ENCODE measurements around the gene MANBA.
"Not testable (repeated sequence)": the region's sequence is repeated elsewhere in the genome, so short reads cannot be mapped to it uniquely, and the experiment has no call there.

Gene MANBA

GRCh38 chr4:102718833-102719575 is 41.8 kb downstream of the MANBA start:
- not testable (repeated sequence) for H3K27ac Mint-ChIP-seq
- H3K36me3 Mint-ChIP-seq (ENCODE audit: low read depth), result peaks cover 22% of the 10 kb centered on the region

GRCh38 chr4:102717448-102718092 is 43.2 kb downstream of the MANBA start:
- Mint-ChIP-seq H3K36me3 (ENCODE audit: low read depth) (peaks cover 20% of the 10 kb centered on the region), H3K9me3 (peaks cover 3% of the 10 kb centered on the region), H3K27ac (no peak overlapping the region), H3K4me3 (no peak overlapping the region), H3K4me1 (ENCODE audit: low read depth) (peaks cover 3% of the 10 kb centered on the region), H3K27me3 (ENCODE audit: low read depth) (no peaks in the 10 kb centered on the region)

More at GRCh38 chr4:102718833-102719575, 41.8 kb downstream of the MANBA start:
- H3K9me3 Mint-ChIP-seq; H3K4me1 Mint-ChIP-seq (ENCODE audit: low read depth); H3K4me3 Mint-ChIP-seq; H3K27me3 Mint-ChIP-seq (ENCODE audit: low read depth): not testable (repeated sequence)

GRCh38 chr4:102715057-102715456 is 45.7 kb downstream of the MANBA start:
- peaks cover 3% of the 10 kb centered on the region for H3K4me1 Mint-ChIP-seq (ENCODE audit: low read depth)
- H3K36me3 Mint-ChIP-seq (ENCODE audit: low read depth), result peaks cover 20% of the 10 kb centered on the region
- peaks cover 3% of the 10 kb centered on the region for H3K9me3 Mint-ChIP-seq
- H3K4me3 Mint-ChIP-seq, result no peak overlapping the region
- H3K27ac Mint-ChIP-seq, result no peak overlapping the region
- H3K27me3 Mint-ChIP-seq (ENCODE audit: low read depth), result no peaks in the 10 kb centered on the region

GRCh38 chr4:102713774-102714173 is 47.0 kb downstream of the MANBA start:
- H3K27ac Mint-ChIP-seq; H3K9me3 Mint-ChIP-seq; H3K4me3 Mint-ChIP-seq; H3K27me3 Mint-ChIP-seq (ENCODE audit: low read depth); H3K4me1 Mint-ChIP-seq (ENCODE audit: low read depth): not testable (repeated sequence)
- H3K36me3 Mint-ChIP-seq (ENCODE audit: low read depth), result peaks cover 16% of the 10 kb centered on the region

GRCh38 chr4:102713096-102713495 is 47.7 kb downstream of the MANBA start:
- no peaks in the 10 kb centered on the region for H3K27me3 Mint-ChIP-seq (ENCODE audit: low read depth)
- no peak overlapping the region for H3K27ac Mint-ChIP-seq
- peaks cover 2% of the 10 kb centered on the region for H3K4me1 Mint-ChIP-seq (ENCODE audit: low read depth)
- peaks cover 11% of the 10 kb centered on the region for H3K36me3 Mint-ChIP-seq (ENCODE audit: low read depth)
- H3K9me3 Mint-ChIP-seq, result peaks cover 3% of the 10 kb centered on the region
- no peak overlapping the region for H3K4me3 Mint-ChIP-seq

- Mint-ChIP-seq H3K36me3 (ENCODE audit: low read depth) (peaks cover 21% of the 10 kb centered on the region), H3K4me3 (no peak overlapping the region), H3K9me3 (no peaks in the 10 kb centered on the region), H3K4me1 (ENCODE audit: low read depth) (peaks cover 2% of the 10 kb centered on the region), H3K27me3 (ENCODE audit: low read depth) (no peaks in the 10 kb centered on the region), H3K27ac (no peak overlapping the region)
Observed at GRCh38 chr4:102710986-102711385, 49.8 kb downstream of the MANBA start.

- H3K27me3 Mint-ChIP-seq (ENCODE audit: low read depth); H3K27ac Mint-ChIP-seq; H3K9me3 Mint-ChIP-seq; H3K4me3 Mint-ChIP-seq; H3K4me1 Mint-ChIP-seq (ENCODE audit: low read depth): not testable (repeated sequence)
- peaks cover 23% of the 10 kb centered on the region for H3K36me3 Mint-ChIP-seq (ENCODE audit: low read depth)
Observed at GRCh38 chr4:102709060-102709459, 51.7 kb downstream of the MANBA start.

GRCh38 chr4:102707150-102707549 is 53.6 kb downstream of the MANBA start:
- Mint-ChIP-seq H3K4me3 (no peak overlapping the region), H3K36me3 (ENCODE audit: low read depth) (peaks cover 26% of the 10 kb centered on the region), H3K27ac (no peak overlapping the region), H3K4me1 (ENCODE audit: low read depth) (peaks cover 2% of the 10 kb centered on the region), H3K9me3 (no peaks in the 10 kb centered on the region), H3K27me3 (ENCODE audit: low read depth) (no peaks in the 10 kb centered on the region)

GRCh38 chr4:102705391-102705935 is 55.3 kb downstream of the MANBA start:
- no peaks in the 10 kb centered on the region for H3K27me3 Mint-ChIP-seq (ENCODE audit: low read depth)
- H3K4me1 Mint-ChIP-seq (ENCODE audit: low read depth), result peaks cover 2% of the 10 kb centered on the region
- peaks cover 3% of the 10 kb centered on the region for H3K9me3 Mint-ChIP-seq
- H3K27ac Mint-ChIP-seq, result no peak overlapping the region
- H3K36me3 Mint-ChIP-seq (ENCODE audit: low read depth), result peaks cover 26% of the 10 kb centered on the region
- no peak overlapping the region for H3K4me3 Mint-ChIP-seq

- H3K36me3 Mint-ChIP-seq (ENCODE audit: low read depth), result peaks cover 2% of the 10 kb centered on the region
- no peak overlapping the region for H3K4me3 Mint-ChIP-seq
- H3K4me1 Mint-ChIP-seq (ENCODE audit: low read depth), result no peaks in the 10 kb centered on the region
- peaks cover 5% of the 10 kb centered on the region for H3K9me3 Mint-ChIP-seq
- H3K27me3 Mint-ChIP-seq (ENCODE audit: low read depth), result no peaks in the 10 kb centered on the region
- no peak overlapping the region for H3K27ac Mint-ChIP-seq
Observed at GRCh38 chr4:102696758-102697157, 64.0 kb downstream of the MANBA start.

GRCh38 chr4:102694791-102695190 is 66.0 kb downstream of the MANBA start:
- Mint-ChIP-seq H3K4me1 (ENCODE audit: low read depth) (no peaks in the 10 kb centered on the region), H3K27me3 (ENCODE audit: low read depth) (no peaks in the 10 kb centered on the region), H3K9me3 (no peaks in the 10 kb centered on the region), H3K4me3 (no peak overlapping the region), H3K36me3 (ENCODE audit: low read depth) (peaks cover 4% of the 10 kb centered on the region), H3K27ac (no peak overlapping the region)

- H3K4me3 Mint-ChIP-seq, result no peak overlapping the region
- no peaks in the 10 kb centered on the region for H3K27me3 Mint-ChIP-seq (ENCODE audit: low read depth)
- no peaks in the 10 kb centered on the region for H3K4me1 Mint-ChIP-seq (ENCODE audit: low read depth)
- H3K36me3 Mint-ChIP-seq (ENCODE audit: low read depth), result peaks cover 6% of the 10 kb centered on the region
- H3K9me3 Mint-ChIP-seq, result no peaks in the 10 kb centered on the region
- no peak overlapping the region for H3K27ac Mint-ChIP-seq
Observed at GRCh38 chr4:102693861-102694260, 66.9 kb downstream of the MANBA start.

- H3K9me3 Mint-ChIP-seq, result no peaks in the 10 kb centered on the region
- H3K36me3 Mint-ChIP-seq (ENCODE audit: low read depth), result peaks cover 6% of the 10 kb centered on the region
- no peaks in the 10 kb centered on the region for H3K27me3 Mint-ChIP-seq (ENCODE audit: low read depth)
- H3K27ac Mint-ChIP-seq, result no peak overlapping the region
- no peaks in the 10 kb centered on the region for H3K4me1 Mint-ChIP-seq (ENCODE audit: low read depth)
- no peak overlapping the region for H3K4me3 Mint-ChIP-seq
Observed at GRCh38 chr4:102693262-102693850, 67.4 kb downstream of the MANBA start.

- Mint-ChIP-seq H3K36me3 (ENCODE audit: low read depth) (peaks cover 6% of the 10 kb centered on the region), H3K9me3 (no peaks in the 10 kb centered on the region), H3K4me1 (ENCODE audit: low read depth) (no peaks in the 10 kb centered on the region), H3K4me3 (no peak overlapping the region), H3K27ac (no peak overlapping the region), H3K27me3 (ENCODE audit: low read depth) (no peaks in the 10 kb centered on the region)
Observed at GRCh38 chr4:102692474-102692873, 68.3 kb downstream of the MANBA start.

GRCh38 chr4:102687982-102688433 is 72.8 kb downstream of the MANBA start:
- Mint-ChIP-seq H3K4me1 (ENCODE audit: low read depth) (no peaks in the 10 kb centered on the region), H3K36me3 (ENCODE audit: low read depth) (peaks cover 4% of the 10 kb centered on the region), H3K4me3 (no peak overlapping the region), H3K9me3 (no peaks in the 10 kb centered on the region), H3K27me3 (ENCODE audit: low read depth) (no peaks in the 10 kb centered on the region), H3K27ac (no peak overlapping the region)

Measured in T-helper 1 cell treated with Interleukin-12 subunit alpha and Interleukin-12 subunit beta and Interleukin-4 antibody, amounts not matched to agents 30 μg/mL and 1 μg/mL, for 36 hours (primary cell).